OCI-LY1 (cell line): ENCODE data around the gene ST3GAL3.
"Not testable (repeated sequence)": the region's sequence is repeated elsewhere in the genome, so short reads cannot be mapped to it uniquely, and the experiment has no call there.

Experiments used
- H2AFZ ChIP-seq: fragments of 200-600 bp; sonication (generic), shearing (Covaris generic); 2 replicates; pipeline ENCODE4 v1.6.0; 2014; ENCODE audit warnings: antibody characterized with exemption, mild to moderate bottlenecking, low read length
- H3F3A ChIP-seq: fragments of 200-600 bp; sonication (generic), shearing (Covaris generic); 2 replicates; pipeline ENCODE4 v1.6.0; 2014; ENCODE audit warnings: mild to moderate bottlenecking, antibody characterized with exemption, low read length, moderate library complexity; ENCODE audit not compliant: insufficient read depth
- H3K27ac ChIP-seq: fragments of 200-600 bp; sonication (generic); 2 replicates; pipeline ENCODE4 v1.5.1; 2014; ENCODE audit warnings: low read length, mixed run types, mild to moderate bottlenecking, low read depth; ENCODE audit not compliant: poor library complexity, severe bottlenecking
- H3K27me3 ChIP-seq: fragments of 200-600 bp; sonication (generic); 2 replicates; pipeline ENCODE4 v1.6.0; 2014; ENCODE audit warnings: antibody characterized with exemption, mild to moderate bottlenecking, low read length, moderate library complexity; ENCODE audit not compliant: insufficient read depth
- H3K36me3 ChIP-seq: fragments of 200-600 bp; sonication (generic); 2 replicates; pipeline ENCODE4 v1.6.1; 2014; ENCODE audit warnings: mild to moderate bottlenecking, antibody characterized with exemption, low read length, moderate library complexity, mixed read lengths; ENCODE audit not compliant: insufficient read depth
- H3K4me1 ChIP-seq: fragments of 200-600 bp; sonication (generic); 2 replicates; pipeline ENCODE4 v1.5.1; 2014; ENCODE audit warnings: mild to moderate bottlenecking, low read length, moderate library complexity; ENCODE audit not compliant: insufficient read depth, severe bottlenecking
- H3K4me2 ChIP-seq: fragments of 200-600 bp; sonication (generic), shearing (Covaris generic); 2 replicates; pipeline ENCODE4 v1.6.1; 2014; ENCODE audit warnings: low read length
- H3K4me3 ChIP-seq: fragments of 200-600 bp; sonication (generic); 2 replicates; pipeline ENCODE4 v1.5.1; 2014; ENCODE audit warnings: low read length, low read depth, mild to moderate bottlenecking, mixed read lengths; ENCODE audit not compliant: poor library complexity, severe bottlenecking
- H3K79me2 ChIP-seq: fragments of 200-600 bp; shearing (Covaris generic); 2 replicates; pipeline ENCODE4 v1.6.1; 2016; ENCODE audit warnings: mixed run types, low read length, mixed read lengths; ENCODE audit not compliant: insufficient read depth
- H3K9ac ChIP-seq: fragments of 200-600 bp; sonication (generic), shearing (Covaris generic); 2 replicates; pipeline ENCODE4 v1.6.1; 2014; ENCODE audit warnings: mild to moderate bottlenecking, low read length, mixed read lengths
- H3K9me2 ChIP-seq: fragments of 200-600 bp; sonication (generic), shearing (Covaris generic); 2 replicates; pipeline ENCODE4 v1.6.1; 2014; ENCODE audit warnings: low read depth, mild to moderate bottlenecking, low read length, mixed read lengths
- H3K9me3 ChIP-seq: fragments of 200-600 bp; shearing (Covaris generic); 2 replicates; pipeline ENCODE4 v1.6.1; 2014; ENCODE audit warnings: low read length, mixed read lengths
- H4K20me1 ChIP-seq: fragments of 200-600 bp; sonication (generic), shearing (Covaris generic); 2 replicates; pipeline ENCODE4 v1.6.0; 2016; ENCODE audit warnings: mild to moderate bottlenecking, low read length; ENCODE audit not compliant: insufficient read depth
- EZH2 ChIP-seq: fragments of 200-600 bp; sonication (generic), shearing (Covaris generic); IDR thresholded peaks from 2 replicates; pipeline ENCODE4 v1.8.0; 2017; ENCODE audit warnings: borderline replicate concordance, mixed run types, mild to moderate bottlenecking, antibody characterized with exemption, low read length, moderate library complexity, mixed read lengths
- TF ChIP-seq, protein P1 (sequence below): fragments of 200-600 bp; sonication (generic), shearing (Covaris generic); IDR thresholded peaks from 2 replicates; pipeline ENCODE4 v1.5.1; 2017; ENCODE audit warnings: mild to moderate bottlenecking, antibody characterized with exemption, low read length, moderate library complexity, mixed read lengths

Gene ST3GAL3

DNA sequence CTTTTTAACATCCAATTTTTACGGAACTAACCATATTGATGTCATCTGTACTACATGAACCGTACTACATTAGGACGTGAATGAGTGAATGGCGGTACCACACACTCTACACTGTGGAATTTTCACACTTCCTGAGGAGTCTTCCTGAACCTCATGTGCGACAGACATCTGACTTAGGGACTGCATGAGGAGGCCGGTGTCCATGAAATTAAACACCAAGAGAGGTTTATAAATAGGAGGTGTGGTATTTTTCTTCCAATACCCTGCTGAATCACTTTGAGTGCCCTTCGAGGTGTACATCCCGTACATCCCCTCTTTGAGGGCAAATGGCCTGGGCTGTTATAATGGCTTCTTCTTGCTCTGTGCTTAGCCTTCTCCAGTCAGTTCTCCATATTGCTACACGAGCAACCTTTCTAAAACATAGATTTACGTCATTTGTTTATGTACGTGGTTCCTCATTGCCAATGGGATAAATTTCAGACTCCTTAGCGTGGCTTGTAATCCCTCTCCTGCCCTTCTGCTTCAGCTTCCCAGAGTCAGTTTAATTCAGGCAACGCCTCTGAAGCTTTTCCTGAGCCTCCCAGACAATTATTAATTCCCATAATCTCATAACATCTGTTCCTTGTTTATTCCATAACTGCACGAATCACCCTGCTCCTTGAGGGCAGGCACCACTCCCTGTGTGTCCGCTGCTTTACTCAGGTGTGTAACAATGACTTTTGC is 9.4 kb downstream of the ST3GAL3 start:
- H4K20me1 ChIP-seq: no peaks in the 10 kb centered on the region
- H3K79me2 ChIP-seq: peaks cover 12% of the 10 kb centered on the region
- TF ChIP-seq EZH2: no peak
- TF ChIP-seq, protein P1, sequence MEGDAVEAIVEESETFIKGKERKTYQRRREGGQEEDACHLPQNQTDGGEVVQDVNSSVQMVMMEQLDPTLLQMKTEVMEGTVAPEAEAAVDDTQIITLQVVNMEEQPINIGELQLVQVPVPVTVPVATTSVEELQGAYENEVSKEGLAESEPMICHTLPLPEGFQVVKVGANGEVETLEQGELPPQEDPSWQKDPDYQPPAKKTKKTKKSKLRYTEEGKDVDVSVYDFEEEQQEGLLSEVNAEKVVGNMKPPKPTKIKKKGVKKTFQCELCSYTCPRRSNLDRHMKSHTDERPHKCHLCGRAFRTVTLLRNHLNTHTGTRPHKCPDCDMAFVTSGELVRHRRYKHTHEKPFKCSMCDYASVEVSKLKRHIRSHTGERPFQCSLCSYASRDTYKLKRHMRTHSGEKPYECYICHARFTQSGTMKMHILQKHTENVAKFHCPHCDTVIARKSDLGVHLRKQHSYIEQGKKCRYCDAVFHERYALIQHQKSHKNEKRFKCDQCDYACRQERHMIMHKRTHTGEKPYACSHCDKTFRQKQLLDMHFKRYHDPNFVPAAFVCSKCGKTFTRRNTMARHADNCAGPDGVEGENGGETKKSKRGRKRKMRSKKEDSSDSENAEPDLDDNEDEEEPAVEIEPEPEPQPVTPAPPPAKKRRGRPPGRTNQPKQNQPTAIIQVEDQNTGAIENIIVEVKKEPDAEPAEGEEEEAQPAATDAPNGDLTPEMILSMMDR: no peak
- no peak overlapping the region for H3K4me3 ChIP-seq
- no peaks in the 10 kb centered on the region for H3K9me3 ChIP-seq
- no peaks in the 10 kb centered on the region for H3K9me2 ChIP-seq
- H3K27me3 ChIP-seq: no peaks in the 10 kb centered on the region
- H3K36me3 ChIP-seq: peaks cover 10% of the 10 kb centered on the region
- H3K27ac ChIP-seq: no peak overlapping the region
- no peaks in the 10 kb centered on the region for H3K4me1 ChIP-seq
- no peak overlapping the region for H3K9ac ChIP-seq
- H3F3A ChIP-seq: no peaks in the 10 kb centered on the region
- no peak overlapping the region for H3K4me2 ChIP-seq
- H2AFZ ChIP-seq: no peak overlapping the region

DNA sequence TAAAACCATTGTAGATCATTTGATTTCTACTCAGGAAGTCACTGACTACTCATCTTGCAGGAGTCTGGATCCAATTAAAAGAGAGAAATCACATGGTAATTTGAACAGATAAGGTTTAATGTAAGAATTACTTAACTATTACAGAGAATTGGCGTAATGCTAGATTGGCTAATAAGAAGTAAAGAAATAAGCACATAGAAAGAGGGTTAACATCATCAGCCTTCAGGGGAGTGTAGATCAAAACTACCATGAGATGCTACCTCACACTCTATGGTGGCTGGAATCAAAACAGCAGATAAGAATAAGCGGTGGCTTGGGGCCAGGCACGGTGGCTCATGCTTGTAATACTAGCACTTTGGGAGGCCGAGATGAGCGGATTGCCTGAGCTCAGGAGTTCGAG is 11.7 kb downstream of the ST3GAL3 start:
- no peaks in the 10 kb centered on the region for H3F3A ChIP-seq
- H3K27me3 ChIP-seq: no peaks in the 10 kb centered on the region
- no peak for TF ChIP-seq EZH2
- TF ChIP-seq, protein P1: no peak
- H3K9me3 ChIP-seq: no peaks in the 10 kb centered on the region
- H3K79me2 ChIP-seq: peaks cover 12% of the 10 kb centered on the region
- no peaks in the 10 kb centered on the region; the same call in 1 of the 2 replicates for H3K36me3 ChIP-seq
- H4K20me1 ChIP-seq: no peaks in the 10 kb centered on the region
- H3K9me2 ChIP-seq: no peaks in the 10 kb centered on the region
- H3K4me1 ChIP-seq: no peaks in the 10 kb centered on the region
- H3K4me2 ChIP-seq: no peak overlapping the region
- H3K9ac ChIP-seq: no peak overlapping the region
- no peak overlapping the region for H3K27ac ChIP-seq
- no peak overlapping the region for H3K4me3 ChIP-seq
- H2AFZ ChIP-seq: no peak overlapping the region

DNA sequence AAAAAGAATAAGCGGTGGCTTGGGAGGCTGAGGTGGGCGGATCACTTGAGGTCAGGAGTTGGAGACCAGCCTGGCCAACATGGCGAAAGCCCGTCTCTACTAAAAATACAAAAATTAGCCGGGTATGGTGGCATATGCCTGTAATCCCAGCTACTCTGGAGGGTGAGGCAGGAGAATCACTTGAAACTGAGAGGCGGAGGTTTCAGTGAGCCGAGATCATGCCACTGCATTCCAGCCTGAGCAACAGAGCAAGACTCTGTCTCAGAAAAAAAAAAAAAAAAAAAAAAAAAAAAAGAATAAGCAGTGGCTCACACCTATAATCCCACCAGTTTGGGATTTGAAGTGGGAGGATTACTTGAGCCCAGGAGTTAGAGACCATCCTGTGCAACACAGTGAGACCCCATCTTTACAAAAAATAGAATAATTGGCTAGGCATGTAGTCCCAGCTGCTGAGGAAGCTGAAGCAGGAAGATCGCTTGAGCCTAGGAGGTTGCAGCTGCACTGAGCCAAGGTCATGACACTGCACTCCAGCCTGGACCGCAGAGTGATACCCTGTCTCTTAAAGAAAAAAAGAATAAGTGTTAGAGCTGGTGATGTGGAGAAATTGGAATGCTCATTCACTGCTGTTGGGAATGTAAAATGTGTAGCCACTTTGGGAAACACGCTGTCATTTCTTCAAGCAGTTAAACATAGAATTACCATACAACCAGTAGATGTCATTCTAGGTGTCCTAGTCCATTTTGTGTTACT is 12.5 kb downstream of the ST3GAL3 start:
- H3K79me2 ChIP-seq, H3K4me3 ChIP-seq, H3K9me2 ChIP-seq, H3K36me3 ChIP-seq, H3K9me3 ChIP-seq, H3F3A ChIP-seq, H2AFZ ChIP-seq, H3K4me1 ChIP-seq, H3K27me3 ChIP-seq, H3K4me2 ChIP-seq, H3K27ac ChIP-seq, H4K20me1 ChIP-seq, H3K9ac ChIP-seq: not testable (repeated sequence)
